SK-N-SH (cell line): ENCODE measurements around the gene RGS6.

Experiments used
- CHD2 ChIP-seq: fragments of 150-350 bp; IDR thresholded peaks from 2 replicates; pipeline ENCODE4 v1.6.1; 2018; ENCODE audit warnings: low read length; ENCODE audit not compliant: partially characterized antibody
- FOXJ3 ChIP-seq: sonication (generic); formaldehyde crosslinking; IDR thresholded peaks from 2 replicates; pipeline ENCODE4 v1.5.1; 2020; ENCODE audit warnings: mild to moderate bottlenecking, missing genetic modification reagents
- GATA2 ChIP-seq: sonication (generic); formaldehyde crosslinking; IDR thresholded peaks from 2 replicates; pipeline ENCODE4 v1.5.0; 2020; ENCODE audit warnings: mild to moderate bottlenecking, missing genetic modification reagents
- JUND ChIP-seq: IDR thresholded peaks from 2 replicates; pipeline ENCODE4 v1.4.0; 2012
- MXI1 ChIP-seq: IDR thresholded peaks from 2 replicates; pipeline ENCODE4 v1.6.1; 2012; ENCODE audit warnings: mild to moderate bottlenecking, low read depth, low read length, improper control_type of control experiment
- POLR2AphosphoS5 ChIP-seq: IDR thresholded peaks from 2 replicates; pipeline ENCODE4 v1.6.1; 2012; ENCODE audit warnings: low read depth, low read length
- RCOR1 ChIP-seq: fragments of 150-350 bp; IDR thresholded peaks from 2 replicates; pipeline ENCODE4 v1.6.1; 2017; ENCODE audit warnings: antibody characterized with exemption, low read length
- RFX5 ChIP-seq: IDR thresholded peaks from 2 replicates; pipeline ENCODE4 v1.6.1; 2012; ENCODE audit warnings: mild to moderate bottlenecking, improper control_type of control experiment, low read length
- SIN3A ChIP-seq: IDR thresholded peaks from 2 replicates; pipeline ENCODE4 v1.6.1; 2012; ENCODE audit warnings: low read depth, mild to moderate bottlenecking, low read length, moderate library complexity, borderline replicate concordance
- TAF1 ChIP-seq: IDR thresholded peaks from 2 replicates; pipeline ENCODE4 v1.6.1; 2012; ENCODE audit warnings: low read depth, mild to moderate bottlenecking, low read length, moderate library complexity, borderline replicate concordance
- TEAD4 ChIP-seq: IDR thresholded peaks from 2 replicates; pipeline ENCODE4 v1.4.0; 2012; ENCODE audit warnings: mild to moderate bottlenecking, borderline replicate concordance; ENCODE audit not compliant: insufficient read depth
- TF ChIP-seq, protein P1 (sequence below): fragments of 200-600 bp; sonication (generic); IDR thresholded peaks from 2 replicates; pipeline ENCODE4 v1.6.1; 2017; ENCODE audit warnings: antibody characterized with exemption, mild to moderate bottlenecking, moderate library complexity
- TF ChIP-seq, protein P2 (sequence below): IDR thresholded peaks from 2 replicates; pipeline ENCODE4 v1.4.0; 2012; ENCODE audit warnings: low read depth
- TF ChIP-seq, protein P3 (sequence below): IDR thresholded peaks from 2 replicates; pipeline ENCODE4; 2012

DNA sequence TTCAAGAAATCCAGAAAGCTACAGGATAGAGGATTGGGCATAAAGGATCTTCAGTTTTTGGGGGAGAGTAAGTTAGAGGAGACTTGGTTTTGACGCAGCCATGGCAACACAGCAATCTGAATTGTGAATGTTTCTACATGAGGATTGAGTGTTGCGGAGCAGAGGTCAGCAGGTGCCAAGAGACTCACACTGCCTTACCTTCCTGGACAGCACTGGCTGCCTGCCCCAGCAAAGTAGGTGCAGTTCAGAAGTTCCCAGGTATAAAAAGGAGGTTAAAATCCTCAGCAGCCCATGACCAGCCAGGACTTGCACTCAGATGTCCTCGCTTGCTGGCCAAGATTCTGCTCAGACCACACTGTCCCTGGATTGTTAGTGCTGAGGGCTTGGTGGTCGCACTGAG is 590.6 kb downstream of the RGS6 start:
- TF ChIP-seq, protein P1, sequence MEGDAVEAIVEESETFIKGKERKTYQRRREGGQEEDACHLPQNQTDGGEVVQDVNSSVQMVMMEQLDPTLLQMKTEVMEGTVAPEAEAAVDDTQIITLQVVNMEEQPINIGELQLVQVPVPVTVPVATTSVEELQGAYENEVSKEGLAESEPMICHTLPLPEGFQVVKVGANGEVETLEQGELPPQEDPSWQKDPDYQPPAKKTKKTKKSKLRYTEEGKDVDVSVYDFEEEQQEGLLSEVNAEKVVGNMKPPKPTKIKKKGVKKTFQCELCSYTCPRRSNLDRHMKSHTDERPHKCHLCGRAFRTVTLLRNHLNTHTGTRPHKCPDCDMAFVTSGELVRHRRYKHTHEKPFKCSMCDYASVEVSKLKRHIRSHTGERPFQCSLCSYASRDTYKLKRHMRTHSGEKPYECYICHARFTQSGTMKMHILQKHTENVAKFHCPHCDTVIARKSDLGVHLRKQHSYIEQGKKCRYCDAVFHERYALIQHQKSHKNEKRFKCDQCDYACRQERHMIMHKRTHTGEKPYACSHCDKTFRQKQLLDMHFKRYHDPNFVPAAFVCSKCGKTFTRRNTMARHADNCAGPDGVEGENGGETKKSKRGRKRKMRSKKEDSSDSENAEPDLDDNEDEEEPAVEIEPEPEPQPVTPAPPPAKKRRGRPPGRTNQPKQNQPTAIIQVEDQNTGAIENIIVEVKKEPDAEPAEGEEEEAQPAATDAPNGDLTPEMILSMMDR, result no peak
- no peak for TF ChIP-seq RCOR1
- no peak for TF ChIP-seq JUND
- no peak for TF ChIP-seq TAF1
- TF ChIP-seq POLR2AphosphoS5, result no peak
- TF ChIP-seq RFX5, result no peak
- no peak for TF ChIP-seq CHD2
- TF ChIP-seq, protein P2, sequence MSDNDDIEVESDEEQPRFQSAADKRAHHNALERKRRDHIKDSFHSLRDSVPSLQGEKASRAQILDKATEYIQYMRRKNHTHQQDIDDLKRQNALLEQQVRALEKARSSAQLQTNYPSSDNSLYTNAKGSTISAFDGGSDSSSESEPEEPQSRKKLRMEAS, result no peak
- no peak for TF ChIP-seq MXI1
- TF ChIP-seq SIN3A, result no peak
- TF ChIP-seq TEAD4, result no peak
- TF ChIP-seq, protein P3, sequence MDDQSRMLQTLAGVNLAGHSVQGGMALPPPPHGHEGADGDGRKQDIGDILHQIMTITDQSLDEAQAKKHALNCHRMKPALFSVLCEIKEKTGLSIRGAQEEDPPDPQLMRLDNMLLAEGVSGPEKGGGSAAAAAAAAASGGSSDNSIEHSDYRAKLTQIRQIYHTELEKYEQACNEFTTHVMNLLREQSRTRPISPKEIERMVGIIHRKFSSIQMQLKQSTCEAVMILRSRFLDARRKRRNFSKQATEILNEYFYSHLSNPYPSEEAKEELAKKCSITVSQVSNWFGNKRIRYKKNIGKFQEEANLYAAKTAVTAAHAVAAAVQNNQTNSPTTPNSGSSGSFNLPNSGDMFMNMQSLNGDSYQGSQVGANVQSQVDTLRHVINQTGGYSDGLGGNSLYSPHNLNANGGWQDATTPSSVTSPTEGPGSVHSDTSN, result no peak
- TF ChIP-seq FOXJ3, result no peak
- TF ChIP-seq GATA2 (CRISPR knock-in tag), result no peak
